Gastroesophageal sphincter (tissue), 4 donors: Measurements from ENCODE around the gene PCNX3. TPM values are rescaled to one million over a fixed set of nuclear protein-coding genes. Genes with fewer than 3 reads are reported as not detected.
A peak's percentile ranks its signal among the peaks of the same experiment; 100 is the strongest.

ENCODE experiments used
- ATAC-seq: fragments of 150-250 bp; one replicate; pipeline ENCODE4 v1.9.1; 2016; ENCODE audit warnings: mild to moderate bottlenecking, moderate library complexity
- H3K27ac ChIP-seq, 4 donors: fragments of 200-600 bp; sonication (generic) in 3 of 4; 1 replicate in 3 of 4; 2 replicates in 1 of 4; pipeline ENCODE4 v1.5.1; 2016 to 2019
- H3K27me3 ChIP-seq: fragments of 200-600 bp; sonication (generic); one replicate; pipeline ENCODE4 v1.5.1; 2019
- H3K36me3 ChIP-seq, 2 donors: fragments of 200-600 bp; sonication (generic); one replicate each; pipeline ENCODE4 v1.5.1; 2019; ENCODE audit warnings: control low read depth in 1 of 2
- H3K4me1 ChIP-seq, 3 donors: fragments of 200-600 bp; sonication (generic); 1 replicate in 2 of 3; 2 replicates in 1 of 3; pipeline ENCODE4 v1.5.1; 2016 to 2019; ENCODE audit warnings: control low read depth in 2 of 3
- H3K4me3 ChIP-seq, 2 donors: fragments of 200-600 bp; sonication (generic); one replicate each; pipeline ENCODE4 v1.5.1; 2019; ENCODE audit warnings: mild to moderate bottlenecking in 1 of 2, moderate library complexity in 1 of 2
- H3K9me3 ChIP-seq, 3 donors: fragments of 200-600 bp; sonication (generic); one replicate each; pipeline ENCODE4 v1.5.1; 2017 to 2019; ENCODE audit warnings: control low read depth in 2 of 3
- EP300 ChIP-seq: sonication (generic); formaldehyde crosslinking; IDR thresholded peaks from one replicate; pipeline ENCODE4 v1.6.1; 2017; ENCODE audit warnings: antibody characterized with exemption, mild to moderate bottlenecking
- POLR2A ChIP-seq, 2 donors: fragments of 450-650 bp; IDR thresholded peaks; one replicate each; pipeline ENCODE4 v1.6.1; 2017; ENCODE audit warnings: antibody characterized with exemption in 2 of 2, mild to moderate bottlenecking in 2 of 2, moderate library complexity in 1 of 2
- POLR2AphosphoS5 ChIP-seq: sonication (generic); formaldehyde crosslinking; IDR thresholded peaks from one replicate; pipeline ENCODE4 v1.6.1; 2017; ENCODE audit warnings: antibody characterized with exemption
- WGBS, 2 donors: methylation state at CpG; one replicate each; pipeline ENCODE4 v1.1.5; 2018; ENCODE audit warnings: low coverage in 1 of 2; 5-methylcytosine and 5-hydroxymethylcytosine counted together
- total RNA-seq, 4 donors: library from RNA; depleted of rRNA; stranded (reverse); fragments of >200 nt; gene quantifications; one replicate each; pipeline ENCODE4 v1.1.0, GENCODE V29; 2016
- TF ChIP-seq, protein P1 (sequence below), 4 experiments: fragments of 200-600 bp in 2 of 4; fragments of 450-650 bp in 2 of 4; sonication (generic) in 1 of 4; IDR thresholded peaks; one replicate each; pipeline ENCODE4 v1.5.1; 2017 to 2019; ENCODE audit warnings: antibody characterized with exemption in 4 of 4, mild to moderate bottlenecking in 2 of 4, moderate library complexity in 2 of 4

Gene PCNX3
- total RNA-seq, 4 donors from 2014 or later = 15.9 to 40.1 (median 19.3) TPM

DNA sequence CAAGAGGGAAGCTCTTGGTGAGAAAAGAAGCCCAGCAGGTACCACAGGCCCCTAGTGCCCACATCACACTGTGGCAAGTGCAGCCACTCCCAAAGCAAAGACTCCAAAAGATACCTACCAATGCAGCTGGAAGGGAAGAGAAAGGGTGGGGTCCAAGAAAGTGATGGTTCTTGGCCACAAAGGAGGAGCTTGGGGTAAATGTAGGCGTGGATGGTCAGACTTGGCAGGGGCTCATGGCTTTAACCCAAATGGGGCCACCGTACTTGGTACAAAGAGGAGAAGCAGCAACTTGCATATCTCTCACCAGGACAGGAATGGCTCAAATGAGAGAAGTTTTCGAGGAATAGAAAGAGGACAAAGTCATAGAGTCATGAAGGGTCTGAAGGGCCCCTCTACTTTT lies 6.3 kb upstream of the PCNX3 start:
- Histone ChIP-seq H3K27me3 (no peaks in the 10 kb centered on the region), H3K9me3 (no peaks in the 10 kb centered on the region), H3K4me1 (peaks cover 0 to 78% (median 56%) of the 10 kb centered on the region in 3 donors), H3K27ac (peak overlapping the region in 2 of 4 donors; percentile 83 to 95), H3K4me3 (no peak overlapping the region), H3K36me3 (peaks cover 0 to 64% of the 10 kb centered on the region in 2 donors)
- 19 to 43% methylated on average over 3 of the region's 3 CpGs for WGBS, 2 donors
- no peak for ATAC-seq
- TF ChIP-seq EP300 = no peak
- TF ChIP-seq, protein P1, sequence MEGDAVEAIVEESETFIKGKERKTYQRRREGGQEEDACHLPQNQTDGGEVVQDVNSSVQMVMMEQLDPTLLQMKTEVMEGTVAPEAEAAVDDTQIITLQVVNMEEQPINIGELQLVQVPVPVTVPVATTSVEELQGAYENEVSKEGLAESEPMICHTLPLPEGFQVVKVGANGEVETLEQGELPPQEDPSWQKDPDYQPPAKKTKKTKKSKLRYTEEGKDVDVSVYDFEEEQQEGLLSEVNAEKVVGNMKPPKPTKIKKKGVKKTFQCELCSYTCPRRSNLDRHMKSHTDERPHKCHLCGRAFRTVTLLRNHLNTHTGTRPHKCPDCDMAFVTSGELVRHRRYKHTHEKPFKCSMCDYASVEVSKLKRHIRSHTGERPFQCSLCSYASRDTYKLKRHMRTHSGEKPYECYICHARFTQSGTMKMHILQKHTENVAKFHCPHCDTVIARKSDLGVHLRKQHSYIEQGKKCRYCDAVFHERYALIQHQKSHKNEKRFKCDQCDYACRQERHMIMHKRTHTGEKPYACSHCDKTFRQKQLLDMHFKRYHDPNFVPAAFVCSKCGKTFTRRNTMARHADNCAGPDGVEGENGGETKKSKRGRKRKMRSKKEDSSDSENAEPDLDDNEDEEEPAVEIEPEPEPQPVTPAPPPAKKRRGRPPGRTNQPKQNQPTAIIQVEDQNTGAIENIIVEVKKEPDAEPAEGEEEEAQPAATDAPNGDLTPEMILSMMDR (IDR thresholded peaks at IDR 0.05) = no peak
- TF ChIP-seq POLR2AphosphoS5 = no peak
- TF ChIP-seq POLR2A (IDR thresholded peaks at IDR 0.05) = no peak

DNA sequence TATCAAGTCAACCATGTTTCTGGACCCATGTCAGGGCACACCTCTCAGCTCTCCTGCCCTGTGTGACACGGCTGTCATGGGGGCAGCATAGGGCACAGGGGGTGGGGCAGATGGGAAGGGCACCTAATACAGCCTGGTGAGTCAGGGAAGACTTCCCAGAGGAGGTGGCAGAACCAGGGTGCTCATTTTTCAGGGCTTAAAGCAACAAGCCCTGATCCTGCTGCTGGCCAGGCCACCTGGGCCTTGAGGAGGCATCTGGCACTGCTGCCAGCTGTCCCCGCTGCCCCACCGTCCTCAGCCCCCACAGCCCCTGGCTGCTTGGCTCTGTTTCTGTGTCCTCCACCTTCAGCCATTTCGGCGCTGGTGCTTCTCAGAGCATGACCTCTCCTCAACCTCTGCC lies 5.9 kb upstream of the PCNX3 start:
- TF ChIP-seq, protein P1 (IDR thresholded peaks at IDR 0.05) = no peak
- no peak for TF ChIP-seq POLR2AphosphoS5
- TF ChIP-seq POLR2A (IDR thresholded peaks at IDR 0.05) = no peak
- no peak for TF ChIP-seq EP300
- peak overlapping the region in 3 of 4 donors; percentile 83 to 95 (median 94) for H3K27ac ChIP-seq
- peaks cover 0 to 78% (median 56%) of the 10 kb centered on the region in 3 donors for H3K4me1 ChIP-seq
- H3K27me3 ChIP-seq = no peaks in the 10 kb centered on the region
- no peak for ATAC-seq
- H3K36me3 ChIP-seq = peaks cover 0 to 59% of the 10 kb centered on the region in 2 donors
- no peak overlapping the region for H3K4me3 ChIP-seq
- 45 to 72% methylated on average over 2 of the region's 5 CpGs for WGBS, 2 donors
- H3K9me3 ChIP-seq = no peaks in the 10 kb centered on the region

DNA sequence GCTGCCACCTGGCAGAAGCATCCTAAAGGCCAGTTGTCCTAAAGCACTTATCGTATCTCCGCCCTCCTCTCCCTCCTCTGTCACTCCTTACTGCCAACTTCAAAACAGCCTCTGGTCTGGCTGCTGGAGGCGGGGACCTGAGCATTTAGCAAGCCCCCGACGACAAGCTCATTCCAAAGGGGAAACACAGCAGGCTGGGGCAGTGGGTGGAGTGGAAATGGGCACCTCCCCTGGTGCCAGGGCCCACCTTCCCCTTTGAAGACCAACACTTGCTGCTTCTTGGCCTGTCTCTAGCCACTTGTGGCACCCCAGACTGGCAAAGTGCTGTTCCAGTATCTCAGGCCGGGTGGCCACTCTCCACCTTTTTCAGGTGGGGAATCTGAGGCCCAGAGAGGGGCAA lies 5.2 kb upstream of the PCNX3 start:
- 51% methylated on average over 5 of the region's 6 CpGs; no CpG with 5 or more reads in 1 of the 2 donors for WGBS, 2 donors

DNA sequence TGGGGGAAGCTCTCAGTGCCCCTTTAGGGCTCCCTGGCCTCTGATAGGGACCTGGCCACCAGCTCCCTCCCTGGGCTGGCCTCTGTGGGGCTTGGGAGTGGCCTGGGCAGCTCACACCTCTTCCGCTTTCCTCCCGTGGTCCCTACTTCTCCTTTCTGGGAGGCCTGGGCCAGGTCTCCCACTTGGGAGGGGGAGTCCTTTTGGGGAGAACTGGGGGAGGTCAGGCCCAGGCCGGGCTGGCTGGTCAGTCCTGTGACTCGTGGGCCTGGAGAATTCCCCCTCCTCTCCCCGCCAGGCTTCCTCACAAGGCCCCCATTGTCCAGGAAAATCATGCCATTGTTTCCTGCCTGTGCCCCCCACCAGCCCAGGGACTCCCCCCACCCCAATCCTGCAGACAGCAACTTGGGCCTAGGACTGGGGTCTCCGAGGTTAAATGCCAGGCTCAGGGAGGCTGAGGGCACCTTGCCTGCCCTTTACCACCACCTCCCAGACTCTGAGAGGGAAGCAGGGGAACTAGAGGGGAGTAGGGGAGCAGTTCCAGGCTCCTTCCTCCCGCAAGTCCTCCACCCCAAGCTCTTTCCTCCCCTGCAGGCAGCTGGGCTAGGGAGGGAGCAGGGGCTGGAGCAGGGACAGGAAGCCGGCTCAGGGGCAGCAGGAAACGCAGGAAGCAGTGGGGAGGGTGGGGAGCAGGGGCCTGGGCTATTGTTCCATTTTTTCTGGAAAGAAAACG lies 4.4 kb upstream of the PCNX3 start:
- Histone ChIP-seq H3K27me3 (no peaks in the 10 kb centered on the region), H3K4me3 (peak overlapping the region in 1 of 2 donors; percentile 99), H3K36me3 (peaks cover 0 to 44% of the 10 kb centered on the region in 2 donors), H3K27ac (peak overlapping the region; percentile 10 to 95 (median 88)), H3K9me3 (no peaks in the 10 kb centered on the region), H3K4me1 (peaks cover 0 to 76% (median 56%) of the 10 kb centered on the region in 3 donors)
- 10 to 27% methylated on average over 2 to 3 of the region's 10 CpGs for WGBS, 2 donors
- ATAC-seq = no peak
- TF ChIP-seq EP300 = no peak
- no peak for TF ChIP-seq POLR2A (IDR thresholded peaks at IDR 0.05)
- TF ChIP-seq, protein P1 (IDR thresholded peaks at IDR 0.05) = no peak
- no peak for TF ChIP-seq POLR2AphosphoS5

More for the DNA sequence above, 5.2 kb upstream of the PCNX3 start:
- TF ChIP-seq POLR2AphosphoS5 (no peak), EP300 (no peak), POLR2A (IDR thresholded peaks at IDR 0.05) (no peak)
- TF ChIP-seq, protein P1 (IDR thresholded peaks at IDR 0.05) = no peak
- peak overlapping the region in 3 of 4 donors; percentile 83 to 95 (median 94) for H3K27ac ChIP-seq
- no peak for ATAC-seq
- peaks cover 0 to 52% of the 10 kb centered on the region in 2 donors for H3K36me3 ChIP-seq
- H3K4me3 ChIP-seq = peak overlapping the region in 1 of 2 donors; percentile 99
- H3K9me3 ChIP-seq = no peaks in the 10 kb centered on the region
- peaks cover 0 to 78% (median 56%) of the 10 kb centered on the region in 3 donors for H3K4me1 ChIP-seq
- H3K27me3 ChIP-seq = no peaks in the 10 kb centered on the region
